GM13977 (cell line): ENCODE results near the gene IFT80.

Experiments
- DNase-seq: peaks from one replicate; pipeline ENCODE4 v3.0.0; 2012; ENCODE audit warnings: low spot score
- CTCF ChIP-seq: IDR thresholded peaks from 2 replicates; pipeline ENCODE4 v1.5.1; 2012; ENCODE audit warnings: mild to moderate bottlenecking, control low read depth; ENCODE audit not compliant: insufficient read depth; ENCODE audit errors: extremely low read depth, missing control alignments
- in situ Hi-C: fragments of 300-500 bp; cut with MboI; formaldehyde crosslinking; loops from one replicate; pipeline ENCODE4 v1.12.0; 2022; ENCODE audit warnings: low sequenced_read_pairs, low pct_unique_long_range_greater_than_20kb, mixed read lengths, inconsistent platforms; ENCODE audit not compliant: unreplicated experiment

IFT80 gene

DNA sequence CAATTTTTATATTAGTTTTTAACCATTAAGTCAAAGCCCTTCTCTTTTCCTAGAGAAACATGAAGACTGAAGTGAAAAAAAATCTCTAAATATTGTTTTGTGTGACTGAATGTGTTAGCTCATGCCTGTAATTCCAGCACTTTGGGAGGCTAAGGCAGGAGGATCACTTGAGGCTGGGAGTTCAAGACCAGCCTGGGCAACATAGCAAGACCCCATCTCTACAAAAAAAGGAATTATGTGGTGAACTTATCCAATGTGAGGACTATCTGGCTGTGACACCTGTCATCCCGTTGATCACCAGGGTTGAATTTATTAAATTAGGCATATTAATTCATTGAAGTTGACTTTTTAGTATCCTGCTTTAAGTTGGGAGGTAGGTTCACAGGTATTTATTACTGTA is 13.5 kb upstream of the IFT80 start:
- in situ Hi-C loops = no loop called here
- no peak for DNase-seq
- TF ChIP-seq CTCF = no peak

- no peak for TF ChIP-seq CTCF
- DNase-seq = no peak
- in situ Hi-C loops = no loop called here
These were observed 11.0 kb upstream of the IFT80 start for GRCh38 chr3:160409812-160410610.

DNA sequence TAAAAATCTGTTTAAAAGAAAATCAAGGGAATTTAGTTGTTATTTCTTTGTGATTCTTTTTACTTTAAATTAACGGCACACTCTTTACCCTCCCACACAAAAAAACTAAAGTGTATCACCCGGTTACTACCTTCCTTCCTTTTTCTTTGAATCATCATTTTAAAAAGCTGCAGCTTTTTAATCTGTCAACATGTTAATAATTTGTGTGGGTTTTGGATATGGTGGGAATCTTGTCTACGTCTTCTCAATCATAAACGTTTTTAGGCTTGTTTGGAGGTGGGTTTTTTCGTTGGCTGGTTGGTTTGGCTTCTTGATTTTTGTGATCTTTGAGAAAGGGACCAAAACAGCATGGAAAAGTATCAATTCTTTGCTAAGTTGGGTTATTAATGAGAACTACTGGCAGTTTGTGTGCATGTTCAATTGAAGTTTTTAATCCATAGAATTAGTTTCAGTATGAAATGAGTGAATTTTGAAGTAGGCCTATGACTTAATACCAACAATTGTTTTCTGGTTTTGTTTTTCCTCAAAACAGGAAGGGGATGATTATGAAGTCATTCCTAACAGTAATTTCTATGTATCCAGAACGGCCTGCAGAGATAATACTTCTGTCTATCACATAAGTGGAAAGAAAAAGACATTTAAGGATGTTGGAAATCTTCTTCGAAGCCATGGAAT is 4.9 kb upstream of the IFT80 start:
- TF ChIP-seq CTCF = no peak
- no peak for DNase-seq
- in situ Hi-C loops = no loop called here

DNA sequence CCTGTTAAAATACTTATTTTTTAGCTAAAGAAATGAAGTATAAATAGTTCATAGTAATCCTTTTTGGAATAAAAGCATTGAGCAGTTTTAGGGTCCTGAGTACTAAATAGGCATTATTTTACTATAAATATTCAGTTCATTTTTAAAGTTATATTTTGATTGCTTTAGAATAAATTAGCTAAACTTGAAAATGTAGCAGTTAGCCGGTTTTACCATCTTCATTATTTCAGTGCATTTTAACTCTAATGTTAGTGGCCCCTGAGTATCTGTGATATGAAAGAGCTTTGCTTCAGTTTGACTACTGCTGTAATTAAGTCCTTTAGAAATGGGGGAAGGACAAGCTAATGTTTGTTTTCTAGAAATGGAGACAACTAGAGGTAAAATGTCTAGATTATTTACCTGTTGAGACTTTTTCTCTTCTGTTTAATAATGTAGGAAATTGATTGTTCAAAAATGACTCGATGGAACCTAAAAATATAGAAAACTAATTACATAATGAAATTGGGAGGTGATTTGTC is 4.1 kb upstream of the IFT80 start:
- in situ Hi-C loops = no loop called here
- no peak for DNase-seq
- TF ChIP-seq CTCF = no peak

DNA sequence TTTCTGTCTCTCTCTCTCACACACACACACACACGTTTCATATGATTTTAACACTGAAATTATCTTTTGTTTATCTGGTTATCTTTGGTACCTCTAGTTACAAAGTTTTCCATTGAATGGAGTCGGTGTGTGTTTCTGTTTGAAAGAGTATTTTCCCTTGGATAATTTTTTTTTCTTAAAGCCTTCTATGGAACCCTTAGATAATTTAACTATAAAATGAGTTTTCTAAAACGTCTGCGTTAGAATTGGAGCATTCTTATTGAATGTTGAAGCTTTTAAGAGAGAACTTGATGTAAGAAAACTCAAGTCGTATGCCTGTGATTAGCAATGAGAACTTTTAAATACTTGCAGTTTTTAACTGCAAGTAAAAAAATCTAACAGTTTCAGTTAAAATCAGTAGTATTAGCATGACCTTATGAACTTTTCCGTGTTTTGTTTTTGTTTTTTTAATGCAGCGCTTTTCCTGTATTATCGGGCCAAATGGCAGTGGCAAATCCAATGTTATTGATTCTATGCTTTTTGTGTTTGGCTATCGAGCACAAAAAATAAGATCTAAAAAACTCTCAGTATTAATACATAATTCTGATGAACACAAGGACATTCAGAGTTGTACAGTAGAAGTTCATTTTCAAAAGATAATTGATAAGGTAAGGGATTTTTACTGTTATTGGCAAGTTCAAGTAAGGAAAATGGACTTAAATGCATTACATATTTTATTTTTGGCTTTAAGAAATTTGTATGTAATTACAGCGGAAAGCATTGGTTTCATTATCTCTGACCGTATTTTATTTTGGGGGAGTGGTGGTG is 3.4 kb upstream of the IFT80 start:
- in situ Hi-C loops = no loop called here
- DNase-seq = no peak
- no peak for TF ChIP-seq CTCF
